RPMI7951 (cell line): ENCODE measurements around the gene G0S2. TPM values are rescaled to one million over a fixed set of nuclear protein-coding genes. Genes with fewer than 3 reads are reported as not detected.

Experiments used
- DNase-seq: peaks from one replicate; pipeline ENCODE4 v3.0.0-alpha.2; 2012; ENCODE audit warnings: low read depth
- total RNA-seq: library from RNA; depleted of rRNA; stranded (reverse); fragments of >200 nt; shearing (Covaris generic); gene quantifications from 2 replicates; pipeline ENCODE4 v1.2.3, GENCODE V29; 2014; rRNA removed

Gene G0S2
- total RNA-seq, 1 experiment from 2014 or later, result 20.9 TPM

DNA sequence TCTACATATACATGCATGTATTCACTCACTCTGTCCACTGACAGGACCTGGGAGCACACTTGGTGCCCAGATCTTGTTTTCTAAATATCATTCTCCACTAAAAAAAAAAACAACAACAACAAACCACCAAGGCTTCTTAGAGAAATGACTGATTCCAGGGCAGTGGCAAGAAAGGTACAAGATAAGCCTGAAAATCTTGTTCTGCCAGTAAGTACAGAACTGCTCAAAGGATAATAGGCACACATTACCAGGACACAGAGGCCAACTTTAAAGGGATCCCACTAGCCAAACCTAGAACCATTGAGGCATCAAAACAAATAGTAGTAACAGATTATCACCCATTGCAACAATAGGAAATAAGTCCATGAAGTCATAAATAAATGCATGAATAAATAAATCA lies 40.1 kb downstream of the G0S2 start:
- no peak for DNase-seq

- DNase-seq, result no peak
These were observed 42.6 kb downstream of the G0S2 start for GRCh38 chr1:209717818-209718217.

GRCh38 chr1:209720326-209720725 lies 45.1 kb downstream of the G0S2 start:
- DNase-seq, result no peak

GRCh38 chr1:209720826-209721225 lies 45.6 kb downstream of the G0S2 start:
- DNase-seq, result no peak

GRCh38 chr1:209721323-209721722 lies 46.1 kb downstream of the G0S2 start:
- no peak for DNase-seq

- DNase-seq, result no peak
These were observed 48.1 kb downstream of the G0S2 start for GRCh38 chr1:209723265-209723664.

- no peak for DNase-seq
These were observed 48.8 kb downstream of the G0S2 start for GRCh38 chr1:209723756-209724693.

Other genes starting within 250 kb of the G0S2 start
- 4.5 and 7.3 TPM in 2 replicates for gene CAMK1G, start 91.7 kb upstream of the G0S2 start, total RNA-seq
- gene LAMB3, start 23.0 kb upstream of the G0S2 start, total RNA-seq, result 20.2 and 22.5 TPM in 2 replicates
- gene HSD11B1, start 29.4 kb downstream of the G0S2 start, total RNA-seq, result 0.20 and 0.72 TPM in 2 replicates
- gene TRAF3IP3, start 80.6 kb downstream of the G0S2 start, total RNA-seq, result not detected in 2 replicates
- 4.0 TPM in 2 replicates for gene C1orf74, start 109.1 kb downstream of the G0S2 start, total RNA-seq
- 0.20 and 0.24 TPM in 2 replicates for gene IRF6, start 130.7 kb downstream of the G0S2 start, total RNA-seq
- 5.3 and 7.0 TPM in 2 replicates for gene UTP25, start 152.6 kb downstream of the G0S2 start, total RNA-seq